Upper lobe of right lung (tissue), 1 donor: ENCODE results near the gene BRF1. TPM values are rescaled to one million over a fixed set of nuclear protein-coding genes. Genes with fewer than 3 reads are reported as not detected.

ENCODE experiments used
- ATAC-seq: fragments of 200-7000 bp; cut with Tn5 transposase; one replicate; pipeline ENCODE4 v1.9.1; 2020; ENCODE audit warnings: mild to moderate bottlenecking, moderate library complexity
- DNase-seq: peaks from one replicate; pipeline ENCODE4 v3.0.0-alpha.2; 2020
- H3K27ac ChIP-seq: fragments of 200-600 bp; one replicate; pipeline ENCODE4 v1.8.0; 2022
- H3K27me3 ChIP-seq: fragments of 200-600 bp; one replicate; pipeline ENCODE4 v1.8.0; 2022; ENCODE audit warnings: mild to moderate bottlenecking
- H3K36me3 ChIP-seq: fragments of 200-600 bp; one replicate; pipeline ENCODE4 v1.8.0; 2022
- H3K4me1 ChIP-seq: fragments of 200-600 bp; one replicate; pipeline ENCODE4 v1.8.0; 2022
- H3K4me3 ChIP-seq: fragments of 200-600 bp; one replicate; pipeline ENCODE4 v1.8.0; 2022; ENCODE audit warnings: mild to moderate bottlenecking
- H3K9me3 ChIP-seq: fragments of 200-600 bp; one replicate; pipeline ENCODE4 v1.8.0; 2022
- intact Hi-C: fragments of 100-400 bp; cut with DNase I; formaldehyde crosslinking; loops from one replicate; pipeline ENCODE4 v1.11.0; 2022
- total RNA-seq: library from RNA; stranded (reverse); fragmentation: NEBNext Ultra II Directional; extraction: Animal tissue kit (Norgen Biotek cat#: 25700); gene quantifications from one replicate; pipeline ENCODE4 v1.2.1, GENCODE V29; 2021
- TF ChIP-seq, protein P1 (sequence below): fragments of 200-600 bp; IDR thresholded peaks from one replicate; pipeline ENCODE4 v1.8.0; 2022; ENCODE audit warnings: antibody characterized with exemption
- donor health status: DM: no; HTN: yes; CAD: no; lungs with severe emphysema.

Gene BRF1
- total RNA-seq, 1 donor from 2014 or later, result 31.2 TPM

DNA sequence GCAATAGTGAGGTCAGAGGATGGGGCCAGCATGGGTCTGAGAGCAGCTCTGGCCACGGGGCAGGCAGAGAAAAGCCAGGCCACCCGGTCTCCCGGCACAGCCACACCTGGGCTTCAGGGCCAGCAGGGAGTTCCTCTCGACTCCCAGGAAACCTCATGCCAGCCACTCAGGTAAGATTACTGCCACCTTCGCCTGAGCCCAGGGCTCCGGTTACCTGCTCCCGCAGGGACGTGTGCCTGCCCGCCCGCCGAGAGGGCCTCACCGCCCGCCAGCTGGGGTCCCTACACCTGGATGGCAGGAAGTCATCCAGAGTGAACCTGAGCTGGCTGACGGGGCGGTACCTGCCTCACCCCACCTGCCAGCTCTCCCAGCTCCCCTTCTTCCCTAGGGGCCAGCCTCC is 139.5 kb downstream of the BRF1 start:
- Histone ChIP-seq H3K4me1 (no peaks in the 10 kb centered on the region), H3K27ac (no peak overlapping the region), H3K36me3 (no peaks in the 10 kb centered on the region), H3K27me3 (peaks cover 3% of the 10 kb centered on the region), H3K4me3 (no peak overlapping the region), H3K9me3 (no peaks in the 10 kb centered on the region)
- TF ChIP-seq, protein P1, sequence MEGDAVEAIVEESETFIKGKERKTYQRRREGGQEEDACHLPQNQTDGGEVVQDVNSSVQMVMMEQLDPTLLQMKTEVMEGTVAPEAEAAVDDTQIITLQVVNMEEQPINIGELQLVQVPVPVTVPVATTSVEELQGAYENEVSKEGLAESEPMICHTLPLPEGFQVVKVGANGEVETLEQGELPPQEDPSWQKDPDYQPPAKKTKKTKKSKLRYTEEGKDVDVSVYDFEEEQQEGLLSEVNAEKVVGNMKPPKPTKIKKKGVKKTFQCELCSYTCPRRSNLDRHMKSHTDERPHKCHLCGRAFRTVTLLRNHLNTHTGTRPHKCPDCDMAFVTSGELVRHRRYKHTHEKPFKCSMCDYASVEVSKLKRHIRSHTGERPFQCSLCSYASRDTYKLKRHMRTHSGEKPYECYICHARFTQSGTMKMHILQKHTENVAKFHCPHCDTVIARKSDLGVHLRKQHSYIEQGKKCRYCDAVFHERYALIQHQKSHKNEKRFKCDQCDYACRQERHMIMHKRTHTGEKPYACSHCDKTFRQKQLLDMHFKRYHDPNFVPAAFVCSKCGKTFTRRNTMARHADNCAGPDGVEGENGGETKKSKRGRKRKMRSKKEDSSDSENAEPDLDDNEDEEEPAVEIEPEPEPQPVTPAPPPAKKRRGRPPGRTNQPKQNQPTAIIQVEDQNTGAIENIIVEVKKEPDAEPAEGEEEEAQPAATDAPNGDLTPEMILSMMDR, result no peak
- ATAC-seq (no peak), DNase-seq (no peak)
- intact Hi-C loops, result no loop called here

DNA sequence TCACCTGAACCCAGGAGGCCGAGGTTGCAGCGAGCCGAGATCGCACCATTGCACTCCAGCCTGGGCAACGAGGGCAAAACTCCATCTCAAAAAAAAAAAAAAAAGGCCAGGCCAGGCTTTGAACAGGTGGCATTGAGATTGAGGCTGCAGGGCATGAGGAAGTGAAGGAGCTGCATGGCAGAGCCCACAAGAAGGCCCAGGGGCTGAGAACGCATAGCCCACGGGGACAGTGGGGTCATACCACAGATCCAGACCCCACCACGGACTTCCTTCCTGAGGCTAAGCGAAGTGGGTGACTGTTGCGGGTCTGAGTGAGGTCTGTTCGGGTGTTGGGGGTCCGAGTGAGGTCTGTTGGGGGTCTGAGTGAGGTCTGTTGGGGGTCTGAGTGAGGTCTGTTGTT is 140.0 kb downstream of the BRF1 start:
- TF ChIP-seq, protein P1, result no peak
- H3K36me3 ChIP-seq, result no peaks in the 10 kb centered on the region
- ATAC-seq, result no peak
- no peaks in the 10 kb centered on the region for H3K4me1 ChIP-seq
- H3K9me3 ChIP-seq, result no peaks in the 10 kb centered on the region
- no peaks in the 10 kb centered on the region for H3K27me3 ChIP-seq
- intact Hi-C loops, result no loop called here
- H3K27ac ChIP-seq, result no peak overlapping the region
- no peak for DNase-seq
- no peak overlapping the region for H3K4me3 ChIP-seq

DNA sequence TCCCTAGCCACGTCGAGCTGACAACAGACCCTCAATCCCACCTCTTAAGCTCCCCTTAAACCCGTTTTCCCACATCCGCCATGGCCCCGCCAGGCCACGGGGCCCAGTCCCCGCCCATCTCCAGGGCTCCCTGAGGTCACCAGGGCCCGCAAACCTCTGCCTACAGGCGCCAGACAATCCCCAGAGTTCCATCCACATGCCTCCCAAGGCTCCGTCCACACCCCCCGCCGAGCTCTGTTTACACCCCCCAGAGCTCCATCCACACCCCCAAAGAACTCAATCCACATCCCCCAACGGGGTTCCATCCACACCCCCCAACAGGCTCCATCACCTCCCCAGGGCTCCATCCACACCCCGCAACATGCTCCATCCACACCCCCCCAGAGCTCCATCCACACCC is 141.5 kb downstream of the BRF1 start:
- no peaks in the 10 kb centered on the region for H3K36me3 ChIP-seq
- H3K27me3 ChIP-seq, result no peaks in the 10 kb centered on the region
- no peak overlapping the region for H3K4me3 ChIP-seq
- H3K9me3 ChIP-seq, result no peaks in the 10 kb centered on the region
- intact Hi-C loops, result no loop called here
- DNase-seq, result no peak
- H3K27ac ChIP-seq, result no peak overlapping the region
- no peaks in the 10 kb centered on the region for H3K4me1 ChIP-seq
- TF ChIP-seq, protein P1, result no peak
- ATAC-seq, result no peak

Other genes starting within 250 kb of the BRF1 start
- 6.7 TPM for gene GPR132, start 235.6 kb downstream of the BRF1 start, total RNA-seq
- gene JAG2, start 132.2 kb downstream of the BRF1 start, total RNA-seq, result 31.2 TPM
- gene NUDT14, start 119.7 kb downstream of the BRF1 start, total RNA-seq, result 59.1 TPM
- 51.3 TPM for gene BTBD6, start 52.5 kb downstream of the BRF1 start, total RNA-seq
- gene PACS2, start 13.7 kb upstream of the BRF1 start, total RNA-seq, result 86.6 TPM
- gene TEX22, start 97.5 kb upstream of the BRF1 start, total RNA-seq, result 3.2 TPM
- 74.8 TPM for gene MTA1, start 118.8 kb upstream of the BRF1 start, total RNA-seq
- gene CRIP2, start 173.8 kb upstream of the BRF1 start, total RNA-seq, result 191 TPM
- gene CRIP1, start 185.9 kb upstream of the BRF1 start, total RNA-seq, result 96.2 TPM
- gene TEDC1, start 190.2 kb upstream of the BRF1 start, total RNA-seq, result 7.9 TPM
- gene TMEM121, start 225.6 kb upstream of the BRF1 start, total RNA-seq, result 1.5 TPM